Measurements from ENCODE around the gene ACOT9. TPM values are rescaled to one million over a fixed set of nuclear protein-coding genes. Genes with fewer than 3 reads are reported as not detected.

ACOT9 gene
- total RNA-seq, 1 donor from 2014 or later = 59.6 TPM

DNA sequence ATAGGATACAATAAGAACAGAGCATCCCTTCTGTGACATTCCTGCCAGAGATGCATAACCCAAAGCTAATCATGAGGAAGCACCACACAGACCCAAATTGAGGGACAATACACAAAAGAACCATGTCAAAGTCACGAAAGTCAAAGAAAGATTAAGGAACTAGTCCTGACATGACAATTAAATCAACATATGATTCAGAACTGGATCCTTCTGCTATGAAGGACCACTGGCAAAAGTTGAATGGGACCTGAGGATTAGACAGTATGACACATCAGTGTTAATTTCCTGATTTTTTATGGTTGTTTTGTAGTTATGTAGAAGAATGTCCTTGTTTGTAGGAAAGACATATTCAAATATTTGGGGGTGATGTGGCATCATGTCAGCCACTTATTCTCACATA lies 13.9 kb downstream of the ACOT9 start:
- FAIRE-seq (peak; percentile 39), DNase-seq (ENCODE audit: low read depth) (no peak)
- no peak overlapping the region for H3K9ac ChIP-seq (ENCODE audit: low read length)
- H3K79me2 ChIP-seq (ENCODE audit: insufficient read depth, low read length) = peaks cover 23% of the 10 kb centered on the region
- no peak overlapping the region for H3K4me3 ChIP-seq (ENCODE audit: insufficient read depth, low read depth, low read length)
- H4K20me1 ChIP-seq (ENCODE audit: insufficient read depth, low read length) = peaks cover 8% of the 10 kb centered on the region
- Mint-ChIP-seq H3K27ac (ENCODE audit: unreplicated experiment) (no peak overlapping the region), H3K27me3 (ENCODE audit: low read depth, unreplicated experiment) (no peaks in the 10 kb centered on the region), H3K4me3 (ENCODE audit: unreplicated experiment) (no peak overlapping the region), H3K9me3 (ENCODE audit: unreplicated experiment) (no peaks in the 10 kb centered on the region), H3K36me3 (ENCODE audit: low read depth, unreplicated experiment) (peaks cover 3% of the 10 kb centered on the region), H3K4me1 (ENCODE audit: low read depth, unreplicated experiment) (no peaks in the 10 kb centered on the region)
- H3K36me3 ChIP-seq (ENCODE audit: insufficient read depth, low read length) = peaks cover 18% of the 10 kb centered on the region
- no peak overlapping the region for H2AFZ ChIP-seq (ENCODE audit: low read depth, low read length)
- no peak for TF ChIP-seq EZH2 (IDR thresholded peaks at IDR 0.05; ENCODE audit: insufficient read depth, low read length)
- TF ChIP-seq, protein P1, sequence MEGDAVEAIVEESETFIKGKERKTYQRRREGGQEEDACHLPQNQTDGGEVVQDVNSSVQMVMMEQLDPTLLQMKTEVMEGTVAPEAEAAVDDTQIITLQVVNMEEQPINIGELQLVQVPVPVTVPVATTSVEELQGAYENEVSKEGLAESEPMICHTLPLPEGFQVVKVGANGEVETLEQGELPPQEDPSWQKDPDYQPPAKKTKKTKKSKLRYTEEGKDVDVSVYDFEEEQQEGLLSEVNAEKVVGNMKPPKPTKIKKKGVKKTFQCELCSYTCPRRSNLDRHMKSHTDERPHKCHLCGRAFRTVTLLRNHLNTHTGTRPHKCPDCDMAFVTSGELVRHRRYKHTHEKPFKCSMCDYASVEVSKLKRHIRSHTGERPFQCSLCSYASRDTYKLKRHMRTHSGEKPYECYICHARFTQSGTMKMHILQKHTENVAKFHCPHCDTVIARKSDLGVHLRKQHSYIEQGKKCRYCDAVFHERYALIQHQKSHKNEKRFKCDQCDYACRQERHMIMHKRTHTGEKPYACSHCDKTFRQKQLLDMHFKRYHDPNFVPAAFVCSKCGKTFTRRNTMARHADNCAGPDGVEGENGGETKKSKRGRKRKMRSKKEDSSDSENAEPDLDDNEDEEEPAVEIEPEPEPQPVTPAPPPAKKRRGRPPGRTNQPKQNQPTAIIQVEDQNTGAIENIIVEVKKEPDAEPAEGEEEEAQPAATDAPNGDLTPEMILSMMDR (IDR thresholded peaks at IDR 0.05; ENCODE audit: insufficient read depth, low read depth, low read length) = no peak
- no peaks in the 10 kb centered on the region for H3K4me1 ChIP-seq (ENCODE audit: insufficient read depth, low read length)
- no peaks in the 10 kb centered on the region for H3K27me3 ChIP-seq (ENCODE audit: insufficient read depth, low read length)
- no peak overlapping the region for H3K4me2 ChIP-seq (ENCODE audit: low read length)
- H3K27ac ChIP-seq (ENCODE audit: low read depth, low read length) = no peak overlapping the region
- no peaks in the 10 kb centered on the region for H3K9me3 ChIP-seq (ENCODE audit: insufficient read depth, low read depth, low read length)

DNA sequence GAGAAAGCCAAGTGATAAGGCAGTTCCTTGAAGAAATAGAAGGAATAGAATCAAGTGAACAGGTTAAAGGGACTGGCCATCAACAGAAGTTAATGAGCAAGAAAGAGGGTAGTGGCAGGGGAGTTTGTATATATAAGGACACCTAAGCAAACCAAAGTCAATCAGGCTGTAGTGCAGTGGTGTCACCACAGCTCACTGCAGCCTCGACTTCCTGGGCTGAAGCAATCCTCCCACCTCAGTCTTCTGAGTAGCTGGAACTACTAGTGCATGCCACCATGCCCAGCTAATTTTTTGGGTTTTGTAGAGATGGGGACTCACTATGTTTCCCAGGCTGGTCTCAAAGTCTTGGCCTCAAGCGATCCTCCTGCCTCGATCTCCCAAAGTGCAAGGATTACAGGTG lies 15.9 kb downstream of the ACOT9 start:
- FAIRE-seq (peak; percentile 17), DNase-seq (ENCODE audit: low read depth) (no peak)
- Histone ChIP-seq H3K4me2 (ENCODE audit: low read length) (no peak overlapping the region), H3K79me2 (ENCODE audit: insufficient read depth, low read length) (peaks cover 12% of the 10 kb centered on the region), H3K9ac (ENCODE audit: low read length) (no peak overlapping the region), H3K27me3 (ENCODE audit: insufficient read depth, low read length) (no peaks in the 10 kb centered on the region), H4K20me1 (ENCODE audit: insufficient read depth, low read length) (no peaks in the 10 kb centered on the region), H3K27ac (ENCODE audit: low read depth, low read length) (no peak overlapping the region), H3K4me1 (ENCODE audit: insufficient read depth, low read length) (no peaks in the 10 kb centered on the region), H3K36me3 (ENCODE audit: insufficient read depth, low read length) (peaks cover 15% of the 10 kb centered on the region), H3K9me3 (ENCODE audit: insufficient read depth, low read depth, low read length) (no peaks in the 10 kb centered on the region), H2AFZ (ENCODE audit: low read depth, low read length) (no peak overlapping the region), H3K4me3 (ENCODE audit: insufficient read depth, low read depth, low read length) (no peak overlapping the region)
- no peak overlapping the region for H3K27ac Mint-ChIP-seq (ENCODE audit: unreplicated experiment)
- H3K4me3 Mint-ChIP-seq (ENCODE audit: unreplicated experiment) = no peak overlapping the region
- H3K4me1 Mint-ChIP-seq (ENCODE audit: low read depth, unreplicated experiment) = no peaks in the 10 kb centered on the region
- TF ChIP-seq EZH2 (IDR thresholded peaks at IDR 0.05; ENCODE audit: insufficient read depth, low read length) = no peak
- TF ChIP-seq, protein P1 (IDR thresholded peaks at IDR 0.05; ENCODE audit: insufficient read depth, low read depth, low read length) = no peak
- no peaks in the 10 kb centered on the region for H3K27me3 Mint-ChIP-seq (ENCODE audit: low read depth, unreplicated experiment)
- no peaks in the 10 kb centered on the region for H3K9me3 Mint-ChIP-seq (ENCODE audit: unreplicated experiment)
- peaks cover 3% of the 10 kb centered on the region for H3K36me3 Mint-ChIP-seq (ENCODE audit: low read depth, unreplicated experiment)

DNA sequence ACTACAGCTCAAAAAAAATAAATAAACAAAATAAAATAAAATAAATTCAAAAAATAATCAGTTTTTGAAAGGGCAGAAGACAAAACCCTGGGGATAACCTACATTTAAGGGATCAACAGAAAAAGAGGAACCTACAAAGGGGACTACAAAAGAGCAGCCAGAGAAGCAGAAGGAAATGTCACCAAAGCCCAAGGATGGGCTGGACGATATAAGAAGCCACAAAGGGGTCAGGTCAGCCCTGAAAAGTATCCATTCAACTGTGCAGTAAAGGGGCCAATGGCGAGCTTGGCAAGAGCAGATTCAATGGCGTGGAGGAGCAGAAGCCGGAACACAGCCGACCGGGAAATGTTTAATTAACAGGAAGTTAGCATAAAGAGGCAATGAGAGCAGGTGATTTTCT lies 16.9 kb downstream of the ACOT9 start:
- Mint-ChIP-seq H3K4me3 (ENCODE audit: unreplicated experiment) (no peak overlapping the region), H3K9me3 (ENCODE audit: unreplicated experiment) (no peaks in the 10 kb centered on the region), H3K27me3 (ENCODE audit: low read depth, unreplicated experiment) (no peaks in the 10 kb centered on the region), H3K4me1 (ENCODE audit: low read depth, unreplicated experiment) (no peaks in the 10 kb centered on the region), H3K27ac (ENCODE audit: unreplicated experiment) (no peak overlapping the region), H3K36me3 (ENCODE audit: low read depth, unreplicated experiment) (peaks cover 3% of the 10 kb centered on the region)
- H3K36me3 ChIP-seq (ENCODE audit: insufficient read depth, low read length) = peaks cover 20% of the 10 kb centered on the region
- H3K27ac ChIP-seq (ENCODE audit: low read depth, low read length) = no peak overlapping the region
- H3K4me3 ChIP-seq (ENCODE audit: insufficient read depth, low read depth, low read length) = no peak overlapping the region
- DNase-seq (ENCODE audit: low read depth) (no peak), FAIRE-seq (no peak)
- H4K20me1 ChIP-seq (ENCODE audit: insufficient read depth, low read length) = no peaks in the 10 kb centered on the region
- no peak overlapping the region for H3K9ac ChIP-seq (ENCODE audit: low read length)
- no peaks in the 10 kb centered on the region for H3K27me3 ChIP-seq (ENCODE audit: insufficient read depth, low read length)
- no peak for TF ChIP-seq EZH2 (IDR thresholded peaks at IDR 0.05; ENCODE audit: insufficient read depth, low read length)
- TF ChIP-seq, protein P1 (IDR thresholded peaks at IDR 0.05; ENCODE audit: insufficient read depth, low read depth, low read length) = no peak
- peaks cover 9% of the 10 kb centered on the region for H3K79me2 ChIP-seq (ENCODE audit: insufficient read depth, low read length)
- no peaks in the 10 kb centered on the region for H3K4me1 ChIP-seq (ENCODE audit: insufficient read depth, low read length)
- no peaks in the 10 kb centered on the region for H3K9me3 ChIP-seq (ENCODE audit: insufficient read depth, low read depth, low read length)
- no peak overlapping the region for H3K4me2 ChIP-seq (ENCODE audit: low read length)
- no peak overlapping the region for H2AFZ ChIP-seq (ENCODE audit: low read depth, low read length)

All from astrocyte (in vitro differentiated cells and primary cell).